GM21390 (cell line): ENCODE results near the gene SPN.
"Not testable (repeated sequence)": the region's sequence is repeated elsewhere in the genome, so short reads cannot be mapped to it uniquely, and the experiment has no call there.

ENCODE experiments used
- ATAC-seq: cut with Tn5 transposase; IDR thresholded peaks from one replicate; pipeline ENCODE4 v1.9.1; 2021; ENCODE audit not compliant: unreplicated experiment

SPN gene

DNA sequence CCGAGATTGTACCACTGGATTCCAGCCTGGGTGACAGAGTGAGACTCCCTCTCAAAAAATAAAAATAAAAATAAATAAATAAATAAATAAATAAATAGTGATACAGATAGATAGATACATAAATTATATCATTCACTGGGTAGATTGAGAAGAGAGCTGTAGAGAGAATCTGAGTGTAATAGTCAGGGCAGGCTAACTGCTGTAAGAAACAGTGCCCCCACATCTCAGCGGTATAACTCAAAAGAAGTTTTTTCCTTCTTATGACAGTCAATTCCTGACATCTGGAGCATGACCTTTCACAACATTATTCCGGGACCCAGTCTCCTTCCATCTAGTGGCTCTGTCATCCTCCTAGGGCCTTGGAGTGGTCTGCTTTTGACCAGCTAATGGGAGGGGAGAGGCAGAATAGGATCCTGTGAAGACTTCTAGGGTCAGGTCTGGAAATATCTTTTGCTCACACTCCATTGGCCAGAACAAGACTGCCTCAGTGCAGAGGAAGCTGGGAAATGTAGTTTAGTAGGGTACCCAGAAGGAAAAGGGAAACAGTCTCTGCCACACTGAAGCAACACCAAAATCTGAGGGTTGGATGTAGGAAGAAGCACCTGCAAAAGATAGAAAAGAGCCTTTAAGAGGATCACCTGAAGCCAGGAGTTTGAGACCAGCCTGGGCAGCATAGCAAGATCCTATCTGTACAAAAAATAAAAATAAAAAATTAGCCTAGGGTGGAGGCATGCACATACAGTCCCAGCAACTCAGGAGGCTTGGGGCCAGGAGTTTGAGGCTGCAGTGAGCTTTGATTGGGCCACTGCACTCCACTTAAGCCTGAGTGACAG is 13.0 kb downstream of the SPN start:
- no peak for ATAC-seq

DNA sequence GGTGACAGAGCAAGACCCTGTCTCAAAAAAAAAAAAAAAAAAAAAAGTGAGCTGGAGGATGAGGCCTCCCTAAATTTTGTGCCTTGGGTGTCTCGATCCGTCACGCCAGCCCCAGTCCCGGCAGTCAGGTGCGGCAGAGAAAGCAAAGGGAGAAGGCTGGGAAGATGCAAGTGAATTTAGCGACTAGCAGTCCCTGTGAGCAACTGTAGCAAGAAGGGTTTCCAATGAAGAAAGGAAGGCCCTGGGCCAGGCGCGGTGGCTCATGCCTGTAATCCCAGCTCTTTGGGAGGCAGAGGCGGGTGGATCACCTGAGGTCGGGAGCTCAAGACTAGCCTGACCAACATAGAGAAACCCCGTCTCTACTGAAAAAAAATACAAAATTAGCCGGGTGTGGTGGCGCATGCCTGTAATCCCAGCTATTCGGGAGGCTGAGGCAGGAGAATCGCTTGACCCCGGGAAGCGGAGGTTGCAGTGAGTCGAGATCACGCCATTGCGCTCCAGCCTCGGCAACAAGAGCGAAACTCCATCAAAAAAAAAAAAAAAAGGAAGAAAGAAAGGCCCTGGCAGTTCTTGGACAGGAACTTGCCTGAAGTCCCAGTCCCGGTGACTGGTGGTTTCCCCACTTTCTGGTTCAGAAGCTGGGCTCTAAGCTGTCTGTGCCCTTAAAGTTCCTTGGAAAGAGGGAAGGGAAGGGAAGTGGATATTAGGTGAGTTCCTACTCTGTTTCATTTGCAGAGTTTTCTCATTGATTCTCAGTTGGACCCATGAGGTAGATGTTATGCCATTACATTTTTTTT is 14.1 kb downstream of the SPN start:
- no peak for ATAC-seq

DNA sequence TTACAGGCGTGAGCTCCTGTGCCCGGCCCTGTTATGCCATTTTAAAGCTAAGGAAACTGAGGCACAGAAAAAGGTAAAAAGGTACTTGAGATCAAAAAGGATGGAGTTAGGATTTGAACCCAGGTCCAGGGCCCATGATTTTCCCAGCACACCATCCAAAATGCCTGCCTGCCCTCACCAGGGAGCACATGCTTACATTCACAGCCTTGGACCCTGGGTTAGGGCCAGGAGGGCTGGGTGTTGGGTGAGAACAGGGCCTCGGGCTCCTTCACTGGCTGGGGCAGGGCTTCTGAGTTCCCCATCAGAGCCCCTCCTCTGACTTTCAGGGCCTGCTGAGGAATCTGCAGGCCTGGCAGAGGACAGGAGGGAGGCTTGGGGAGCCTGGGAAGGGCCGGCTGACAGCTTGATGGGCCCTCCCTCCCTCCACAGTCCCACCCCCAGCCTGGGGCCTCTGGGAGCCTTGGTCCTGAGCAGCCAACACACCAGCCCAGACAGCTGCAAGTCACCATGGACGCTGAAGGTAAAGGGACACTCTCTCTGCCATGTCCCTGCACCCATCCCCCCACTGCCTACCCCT is 15.7 kb downstream of the SPN start, which contains the start of gene QPRT:
Gene QPRT (plus strand): TSS at position 490 of the 577 bp plus-strand sequence. CDS start 18 bp downstream, at position 508.
- no peak for ATAC-seq

DNA sequence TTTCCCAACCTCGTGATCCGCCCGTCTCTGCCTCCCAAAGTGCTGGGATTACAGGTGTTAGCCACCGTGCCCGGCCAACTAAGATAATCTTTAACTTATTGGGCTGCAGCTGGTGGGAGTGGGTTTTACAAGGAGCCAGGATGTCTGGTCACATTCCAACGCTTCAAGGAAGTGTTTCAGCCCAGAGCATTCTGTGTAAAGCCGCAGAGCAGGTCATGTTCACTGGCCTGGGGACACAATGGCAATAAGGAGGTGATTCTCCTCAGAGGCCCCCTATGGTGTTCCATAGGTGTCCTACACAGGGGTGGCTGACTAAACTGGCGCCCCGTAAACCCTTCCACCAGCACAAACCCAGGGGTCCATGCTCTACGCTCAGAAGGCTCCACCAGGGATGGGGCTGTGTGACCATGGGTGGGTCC is 17.1 kb downstream of the SPN start:
- no peak for ATAC-seq

DNA sequence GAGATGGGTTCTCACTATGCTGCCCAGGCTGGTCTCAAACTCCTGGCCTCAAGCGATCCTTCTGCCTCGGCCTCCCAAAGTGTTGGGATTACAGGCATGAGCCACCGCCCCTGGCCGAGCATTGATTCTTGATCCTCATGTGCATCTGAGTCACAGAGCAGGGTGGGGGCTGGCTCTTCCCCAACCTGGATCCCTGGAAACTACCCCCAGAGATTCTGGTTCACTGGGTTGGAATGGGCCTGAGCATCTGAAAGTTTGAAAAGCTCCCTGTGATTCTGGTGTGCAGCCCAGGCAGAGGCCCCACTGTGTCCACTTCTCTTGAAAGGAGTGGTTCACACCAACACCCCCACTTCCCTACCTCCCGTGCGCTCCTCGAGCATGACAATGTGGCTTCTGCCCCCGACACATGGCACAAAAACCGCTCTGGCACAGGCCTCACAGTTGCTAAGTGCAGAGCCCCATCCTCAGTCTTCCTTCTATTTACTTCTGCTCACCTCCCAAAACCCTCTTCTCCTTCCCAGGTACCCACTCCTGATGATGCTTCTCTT is 20.6 kb downstream of the SPN start:
- ATAC-seq: no peak

DNA sequence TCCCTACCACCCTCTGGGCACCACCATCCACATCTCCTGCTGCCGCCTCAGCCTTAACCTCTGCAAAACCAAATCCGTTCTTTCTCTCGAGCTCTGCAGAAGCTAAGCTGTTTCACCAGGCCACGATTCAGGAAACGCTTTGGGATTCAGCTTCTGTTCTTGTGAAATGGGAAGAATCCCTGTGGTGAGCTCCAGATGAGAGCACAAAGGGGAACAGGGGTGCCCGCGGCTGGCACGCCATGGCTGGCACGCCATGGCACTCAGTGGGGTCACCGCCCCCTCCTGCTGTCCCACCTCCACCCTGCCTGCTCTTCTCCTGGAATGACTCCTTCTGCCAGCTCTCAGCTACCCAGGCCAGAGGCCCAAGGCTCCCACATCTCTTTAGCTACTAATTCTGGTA is 21.6 kb downstream of the SPN start:
- ATAC-seq: no peak

DNA sequence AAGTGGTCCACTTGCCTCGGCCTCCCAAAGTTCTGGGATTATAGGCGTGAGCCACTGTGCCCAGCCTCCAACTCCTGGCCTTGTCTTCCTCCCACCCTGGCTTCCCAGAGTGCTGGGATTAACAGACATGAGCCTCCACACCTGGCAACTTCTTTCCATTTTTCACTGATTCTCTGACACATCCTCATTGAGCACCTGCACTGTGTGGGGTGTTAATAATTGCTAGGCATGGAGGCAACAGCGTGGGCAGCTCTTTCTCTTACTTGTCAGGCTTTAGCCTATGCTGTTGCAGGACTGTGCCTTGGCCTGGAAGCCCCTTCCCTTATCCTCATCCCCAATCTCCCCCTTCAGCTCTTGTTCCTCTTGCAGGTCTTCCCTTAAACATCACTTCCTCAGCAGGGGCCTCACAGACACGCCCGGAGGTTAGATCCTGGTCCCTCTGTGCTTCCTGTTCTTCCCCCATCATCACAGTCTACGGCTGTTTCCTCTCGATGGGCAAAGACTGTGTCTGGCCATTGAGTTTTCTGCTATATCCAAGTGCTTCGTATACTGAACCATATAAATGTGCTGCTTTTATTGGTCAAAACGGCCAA is 23.8 kb downstream of the SPN start:
- no peak for ATAC-seq

DNA sequence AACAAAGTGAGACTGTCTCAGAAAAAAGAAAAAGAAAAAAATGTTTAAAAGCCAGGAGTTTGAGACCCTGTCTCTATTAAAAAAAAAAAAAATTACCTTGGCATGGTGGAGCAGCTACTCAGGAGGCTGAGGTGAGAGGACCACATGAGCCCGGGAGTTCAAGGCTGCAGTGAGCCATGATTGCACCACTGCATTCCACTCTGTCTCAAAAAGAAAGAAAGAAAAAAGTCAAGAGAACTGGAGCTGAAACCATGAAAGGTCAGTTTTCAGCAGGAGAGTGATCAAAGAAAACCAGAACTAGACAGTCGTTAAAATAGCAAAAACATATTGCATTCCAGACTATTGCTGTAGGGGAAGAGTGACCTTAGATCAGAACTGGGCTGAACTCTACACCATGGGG is 24.7 kb downstream of the SPN start:
- no peak for ATAC-seq

DNA sequence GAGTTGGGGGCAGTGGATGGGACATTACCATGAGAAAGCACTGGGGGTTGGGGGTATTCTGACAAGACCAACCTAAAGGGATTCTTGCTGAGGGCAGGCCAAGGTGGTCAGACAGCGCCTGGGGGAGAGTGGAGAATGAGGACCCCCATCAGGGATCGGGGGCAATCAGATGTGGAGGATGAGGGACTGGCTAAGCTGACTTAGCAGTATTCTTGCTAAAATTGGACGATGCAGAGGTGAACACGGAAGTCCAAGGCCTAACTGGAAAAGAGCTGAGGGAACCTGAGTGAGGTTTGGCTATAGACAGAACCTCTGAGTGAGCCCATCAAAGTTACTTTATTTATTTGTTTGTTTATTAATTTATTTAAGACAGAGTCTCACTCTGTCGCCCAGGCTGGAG is 25.1 kb downstream of the SPN start:
- ATAC-seq: no peak

DNA sequence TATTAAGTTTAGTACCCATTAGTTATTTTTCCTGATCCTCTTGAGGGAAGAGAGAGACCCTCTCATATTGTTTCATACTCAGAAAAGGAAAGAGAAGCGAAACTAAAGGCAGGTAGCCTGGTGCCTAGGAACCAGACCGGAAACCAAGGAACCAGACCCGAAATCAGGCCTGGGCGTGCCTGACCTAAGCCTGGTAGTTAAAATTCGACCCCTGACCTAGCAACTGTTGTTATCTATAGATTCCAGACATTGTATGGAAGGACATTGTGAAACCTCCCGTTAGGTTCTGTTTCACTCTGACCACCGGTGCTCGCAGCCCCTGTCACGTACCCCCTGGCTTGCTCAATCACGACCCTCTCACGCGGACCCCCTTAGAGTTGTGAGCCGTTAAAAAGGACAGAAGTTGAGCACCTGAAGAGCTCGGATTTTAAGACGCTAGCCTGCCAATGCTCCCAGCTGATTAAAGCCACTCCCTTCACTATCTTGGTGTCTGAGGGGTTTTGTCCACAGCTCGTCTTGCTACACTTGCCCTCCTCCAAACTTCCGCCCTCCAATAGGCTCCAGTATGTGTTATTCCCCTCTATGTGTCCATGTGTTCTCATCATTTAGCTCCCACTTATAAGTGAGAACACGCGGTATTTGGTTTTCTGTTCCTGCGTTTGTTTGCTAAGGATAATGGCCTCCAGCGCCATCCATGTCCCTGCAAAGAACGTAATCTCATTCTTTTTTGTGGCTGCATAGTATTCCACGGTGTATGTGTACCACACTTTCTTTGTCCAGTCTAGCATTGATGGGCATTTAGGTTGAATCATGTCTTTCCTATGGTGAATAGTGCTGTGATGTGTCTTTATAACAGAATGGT is 26.7 kb downstream of the SPN start:
- ATAC-seq: not testable (repeated sequence)

DNA sequence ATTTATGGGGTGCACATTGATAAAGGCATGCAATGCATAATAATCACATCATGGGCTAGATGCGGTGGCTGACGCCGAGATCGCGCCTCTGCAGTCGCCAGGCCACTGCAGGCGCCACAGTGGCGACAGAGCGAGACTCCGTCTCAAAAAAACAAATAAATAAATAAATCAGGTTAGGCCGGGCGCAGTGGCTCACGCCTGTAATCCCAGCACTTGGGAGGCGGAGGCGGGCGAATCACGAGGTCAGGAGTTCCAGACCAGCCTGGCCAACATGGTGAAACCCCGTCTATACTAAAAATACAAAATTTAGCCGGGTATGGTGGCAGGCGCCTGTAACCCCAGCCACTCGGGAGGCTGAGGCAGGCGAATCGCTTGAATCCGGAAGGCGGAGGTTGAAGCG is 29.6 kb downstream of the SPN start:
- not testable (repeated sequence) for ATAC-seq

DNA sequence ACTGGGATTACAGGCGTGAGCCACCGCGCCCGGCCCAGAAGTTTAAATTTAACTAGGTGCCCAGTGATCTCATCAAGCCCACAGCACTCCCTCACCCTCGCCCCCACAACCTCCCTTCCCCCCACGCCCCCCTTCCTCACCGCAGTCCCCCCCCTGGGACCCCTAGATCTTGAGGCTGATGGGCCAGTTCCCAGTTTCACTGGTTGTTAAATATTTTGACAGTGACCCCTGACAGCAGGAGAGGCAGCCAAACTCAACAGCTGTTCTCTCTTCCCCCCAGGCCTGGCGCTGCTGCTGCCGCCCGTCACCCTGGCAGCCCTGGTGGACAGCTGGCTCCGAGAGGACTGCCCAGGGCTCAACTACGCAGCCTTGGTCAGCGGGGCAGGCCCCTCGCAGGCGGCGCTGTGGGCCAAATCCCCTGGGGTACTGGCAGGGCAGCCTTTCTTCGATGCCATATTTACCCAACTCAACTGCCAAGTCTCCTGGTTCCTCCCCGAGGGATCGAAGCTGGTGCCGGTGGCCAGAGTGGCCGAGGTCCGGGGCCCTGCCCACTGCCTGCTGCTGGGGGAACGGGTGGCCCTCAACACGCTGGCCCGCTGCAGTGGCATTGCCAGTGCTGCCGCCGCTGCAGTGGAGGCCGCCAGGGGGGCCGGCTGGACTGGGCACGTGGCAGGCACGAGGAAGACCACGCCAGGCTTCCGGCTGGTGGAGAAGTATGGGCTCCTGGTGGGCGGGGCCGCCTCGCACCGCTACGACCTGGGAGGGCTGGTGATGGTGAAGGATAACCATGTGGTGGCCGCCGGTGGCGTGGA is 31.5 kb downstream of the SPN start:
- no peak for ATAC-seq

DNA sequence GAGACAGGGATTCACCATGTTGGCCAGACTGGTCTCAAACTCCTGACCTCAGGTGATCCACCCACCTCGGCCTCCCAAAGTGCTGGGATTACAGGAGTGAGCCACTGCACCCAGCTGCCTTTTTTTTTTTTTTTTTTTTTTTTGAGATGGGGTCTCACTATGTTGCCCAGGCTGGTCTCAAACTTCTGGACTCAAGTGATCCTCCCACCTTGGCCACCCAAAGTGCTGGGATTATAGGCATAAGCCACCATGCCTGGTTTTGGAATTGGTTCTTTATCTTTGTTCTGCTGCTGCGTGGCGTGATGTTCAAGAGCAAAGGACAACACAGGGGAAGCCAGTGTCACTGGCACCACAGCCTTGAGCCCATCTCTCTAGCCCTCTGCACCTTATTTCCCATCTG is 32.6 kb downstream of the SPN start:
- not testable (repeated sequence) for ATAC-seq

DNA sequence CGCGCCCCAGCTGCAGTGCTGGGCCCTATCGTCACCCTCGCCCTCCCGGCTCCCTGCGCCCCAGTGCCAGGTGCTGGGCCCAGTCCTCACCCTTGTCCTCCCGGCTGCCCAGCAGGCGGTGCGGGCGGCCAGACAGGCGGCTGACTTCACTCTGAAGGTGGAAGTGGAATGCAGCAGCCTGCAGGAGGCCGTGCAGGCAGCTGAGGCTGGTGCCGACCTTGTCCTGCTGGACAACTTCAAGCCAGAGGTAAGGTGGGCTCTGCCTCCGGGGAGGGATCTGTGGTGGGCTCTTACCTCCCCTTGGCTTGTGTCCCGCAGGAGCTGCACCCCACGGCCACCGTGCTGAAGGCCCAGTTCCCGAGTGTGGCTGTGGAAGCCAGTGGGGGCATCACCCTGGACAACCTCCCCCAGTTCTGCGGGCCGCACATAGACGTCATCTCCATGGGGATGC is 33.9 kb downstream of the SPN start:
- no peak for ATAC-seq

DNA sequence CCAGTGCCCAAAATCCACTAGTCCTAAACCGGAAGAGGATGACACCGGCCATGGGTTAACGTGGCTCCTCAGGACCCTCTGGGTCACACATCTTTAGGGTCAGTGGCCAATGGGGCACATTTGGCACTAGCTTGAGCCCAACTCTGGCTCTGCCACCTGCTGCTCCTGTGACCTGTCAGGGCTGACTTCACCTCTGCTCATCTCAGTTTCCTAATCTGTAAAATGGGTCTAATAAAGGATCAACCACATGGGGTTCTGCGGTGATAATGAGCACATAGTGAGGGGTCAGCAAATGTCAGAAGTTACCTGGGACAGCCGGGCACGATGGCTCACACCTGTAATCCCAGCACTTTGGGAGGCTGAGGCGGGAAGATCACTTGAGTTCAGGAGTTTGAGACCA is 34.3 kb downstream of the SPN start:
- no peak for ATAC-seq

DNA sequence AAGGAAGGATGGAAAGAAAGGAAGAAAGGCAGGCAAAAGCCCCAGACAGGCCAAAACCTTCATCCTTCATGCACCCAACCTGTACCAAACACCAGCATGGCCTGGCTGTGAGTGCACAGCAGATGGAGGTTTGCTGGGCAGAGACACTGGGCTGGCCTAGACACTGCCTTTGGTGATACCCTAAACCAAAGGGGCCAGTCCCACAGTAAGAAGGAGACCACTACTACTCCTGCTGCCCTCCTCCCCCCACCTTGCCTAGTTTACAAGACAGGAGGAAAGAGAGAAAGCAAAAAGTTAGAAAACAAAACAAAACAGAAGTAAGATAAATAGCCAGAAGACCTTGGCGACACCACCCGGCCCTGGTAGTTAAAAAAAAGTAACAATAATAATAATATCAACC is 35.0 kb downstream of the SPN start:
- no peak for ATAC-seq

DNA sequence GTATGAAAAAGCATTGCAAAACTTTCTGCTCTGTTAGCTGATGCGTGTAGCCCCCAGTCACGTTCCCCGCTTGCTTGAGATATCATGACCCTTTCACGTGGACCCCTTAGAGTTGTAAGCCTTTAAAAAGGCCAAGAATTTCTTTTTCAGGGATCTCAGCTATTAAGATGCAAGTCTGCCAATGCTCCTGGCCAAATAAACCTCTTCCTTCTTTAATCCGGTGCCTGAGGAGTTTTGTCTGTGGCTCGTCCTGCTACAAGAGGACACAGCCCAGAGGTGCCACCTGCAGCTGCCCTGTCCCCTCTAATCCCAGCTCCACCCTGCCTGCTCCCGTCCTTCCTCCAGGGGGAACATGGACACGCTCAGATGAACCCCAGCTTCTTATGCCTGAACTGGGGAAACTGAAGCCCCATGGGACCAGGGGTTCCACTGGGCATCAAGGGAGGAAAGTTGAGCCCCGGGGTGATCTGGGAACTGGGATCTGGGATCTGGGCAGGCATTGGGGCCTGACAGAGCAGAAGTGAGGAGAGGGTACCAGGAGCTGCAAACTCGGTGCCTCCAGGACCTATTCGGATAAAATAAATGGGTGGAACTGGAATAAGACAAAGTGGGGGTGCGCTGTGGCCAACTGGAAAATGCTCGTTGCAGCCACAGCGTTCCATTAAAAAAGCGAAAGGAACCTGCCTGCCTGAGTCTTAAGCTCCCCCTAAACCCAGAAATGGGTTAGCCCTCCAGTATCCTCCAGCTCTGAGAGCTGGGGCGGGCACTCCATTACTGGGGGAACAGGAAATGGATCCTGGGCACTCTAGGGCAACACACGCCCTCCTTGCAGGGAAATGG is 35.7 kb downstream of the SPN start:
- ATAC-seq: no peak
